ENCODE results near the gene MYO5A. TPM values are rescaled to one million over a fixed set of nuclear protein-coding genes. Genes with fewer than 3 reads are reported as not detected.

The MYO5A gene
- total RNA-seq, 1 experiment from 2014 or later, result 29.2 TPM

DNA sequence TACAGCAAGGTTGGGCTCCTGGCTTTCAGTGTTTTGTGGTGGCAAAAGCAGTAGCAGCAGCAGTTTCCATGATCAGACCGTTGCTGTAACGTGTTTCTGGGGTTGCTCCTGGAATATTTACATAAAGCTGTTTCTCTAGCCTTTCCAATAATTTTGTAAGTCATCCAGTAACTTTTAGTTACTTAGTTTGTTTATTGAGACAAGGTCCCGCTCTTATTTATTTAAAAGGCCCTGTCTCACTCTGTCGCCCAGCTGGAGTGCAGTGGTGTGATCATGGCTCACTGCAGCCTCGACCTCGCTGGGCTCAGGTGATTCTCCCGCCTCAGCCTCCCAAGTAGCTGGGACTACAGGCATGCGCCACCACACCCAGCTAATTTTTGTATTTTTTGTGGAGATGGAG is 8.8 kb upstream of the MYO5A start (continued):
- TF ChIP-seq, protein P1, sequence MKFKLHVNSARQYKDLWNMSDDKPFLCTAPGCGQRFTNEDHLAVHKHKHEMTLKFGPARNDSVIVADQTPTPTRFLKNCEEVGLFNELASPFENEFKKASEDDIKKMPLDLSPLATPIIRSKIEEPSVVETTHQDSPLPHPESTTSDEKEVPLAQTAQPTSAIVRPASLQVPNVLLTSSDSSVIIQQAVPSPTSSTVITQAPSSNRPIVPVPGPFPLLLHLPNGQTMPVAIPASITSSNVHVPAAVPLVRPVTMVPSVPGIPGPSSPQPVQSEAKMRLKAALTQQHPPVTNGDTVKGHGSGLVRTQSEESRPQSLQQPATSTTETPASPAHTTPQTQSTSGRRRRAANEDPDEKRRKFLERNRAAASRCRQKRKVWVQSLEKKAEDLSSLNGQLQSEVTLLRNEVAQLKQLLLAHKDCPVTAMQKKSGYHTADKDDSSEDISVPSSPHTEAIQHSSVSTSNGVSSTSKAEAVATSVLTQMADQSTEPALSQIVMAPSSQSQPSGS (CRISPR knock-in tag; IDR thresholded peaks at IDR 0.05; ENCODE audit: borderline replicate concordance, low read depth), result no peak
- TF ChIP-seq, protein P2, sequence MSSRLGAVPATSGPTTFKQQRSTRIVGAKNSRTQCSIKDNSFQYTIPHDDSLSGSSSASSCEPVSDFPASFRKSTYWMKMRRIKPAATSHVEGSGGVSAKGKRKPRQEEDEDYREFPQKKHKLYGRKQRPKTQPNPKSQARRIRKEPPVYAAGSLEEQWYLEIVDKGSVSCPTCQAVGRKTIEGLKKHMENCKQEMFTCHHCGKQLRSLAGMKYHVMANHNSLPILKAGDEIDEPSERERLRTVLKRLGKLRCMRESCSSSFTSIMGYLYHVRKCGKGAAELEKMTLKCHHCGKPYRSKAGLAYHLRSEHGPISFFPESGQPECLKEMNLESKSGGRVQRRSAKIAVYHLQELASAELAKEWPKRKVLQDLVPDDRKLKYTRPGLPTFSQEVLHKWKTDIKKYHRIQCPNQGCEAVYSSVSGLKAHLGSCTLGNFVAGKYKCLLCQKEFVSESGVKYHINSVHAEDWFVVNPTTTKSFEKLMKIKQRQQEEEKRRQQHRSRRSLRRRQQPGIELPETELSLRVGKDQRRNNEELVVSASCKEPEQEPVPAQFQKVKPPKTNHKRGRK (CRISPR knock-in tag; IDR thresholded peaks at IDR 0.05; ENCODE audit: borderline replicate concordance), result no peak

DNA sequence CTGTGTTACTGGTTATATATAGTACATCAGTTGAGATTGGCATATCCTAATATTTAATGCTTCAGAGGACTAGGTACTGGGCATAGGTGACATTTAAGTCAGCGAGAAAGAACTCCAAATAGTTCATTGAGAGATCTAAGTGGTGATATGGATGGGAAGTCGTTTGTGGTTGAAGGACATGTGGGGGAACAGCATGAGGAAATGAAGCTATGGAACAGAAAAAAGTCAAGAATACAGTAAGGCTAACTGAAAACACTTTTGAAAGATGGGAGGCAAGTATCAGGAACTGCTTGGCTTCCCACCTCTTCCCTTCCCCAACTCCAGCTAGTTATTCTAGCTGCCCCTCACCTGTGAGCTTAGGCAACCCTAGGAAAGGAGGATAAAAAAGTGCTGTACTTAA is 3.7 kb upstream of the MYO5A start:
- Mint-ChIP-seq H3K27ac (no peak overlapping the region), H3K27me3 (ENCODE audit: low read depth) (peaks cover 34% of the 10 kb centered on the region), H3K4me1 (peaks cover 16% of the 10 kb centered on the region), H3K4me3 (no peak overlapping the region), H3K36me3 (no peaks in the 10 kb centered on the region), H3K9me3 (no peaks in the 10 kb centered on the region)
- POLR2A ChIA-PET, result no interaction called here
- ATAC-seq, result no peak
- CTCF ChIA-PET, result no interaction called here
- no peak for TF ChIP-seq GTF2I (CRISPR knock-in tag; conservative IDR thresholded peaks at IDR 0.05)
- TF ChIP-seq, protein P3, sequence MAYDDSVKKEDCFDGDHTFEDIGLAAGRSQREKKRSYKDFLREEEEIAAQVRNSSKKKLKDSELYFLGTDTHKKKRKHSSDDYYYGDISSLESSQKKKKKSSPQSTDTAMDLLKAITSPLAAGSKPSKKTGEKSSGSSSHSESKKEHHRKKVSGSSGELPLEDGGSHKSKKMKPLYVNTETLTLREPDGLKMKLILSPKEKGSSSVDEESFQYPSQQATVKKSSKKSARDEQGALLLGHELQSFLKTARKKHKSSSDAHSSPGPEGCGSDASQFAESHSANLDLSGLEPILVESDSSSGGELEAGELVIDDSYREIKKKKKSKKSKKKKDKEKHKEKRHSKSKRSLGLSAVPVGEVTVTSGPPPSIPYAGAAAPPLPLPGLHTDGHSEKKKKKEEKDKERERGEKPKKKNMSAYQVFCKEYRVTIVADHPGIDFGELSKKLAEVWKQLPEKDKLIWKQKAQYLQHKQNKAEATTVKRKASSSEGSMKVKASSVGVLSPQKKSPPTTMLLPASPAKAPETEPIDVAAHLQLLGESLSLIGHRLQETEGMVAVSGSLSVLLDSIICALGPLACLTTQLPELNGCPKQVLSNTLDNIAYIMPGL (CRISPR knock-in tag; IDR thresholded peaks at IDR 0.05), result no peak
- TF ChIP-seq, protein P4, sequence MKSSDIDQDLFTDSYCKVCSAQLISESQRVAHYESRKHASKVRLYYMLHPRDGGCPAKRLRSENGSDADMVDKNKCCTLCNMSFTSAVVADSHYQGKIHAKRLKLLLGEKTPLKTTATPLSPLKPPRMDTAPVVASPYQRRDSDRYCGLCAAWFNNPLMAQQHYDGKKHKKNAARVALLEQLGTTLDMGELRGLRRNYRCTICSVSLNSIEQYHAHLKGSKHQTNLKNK (CRISPR knock-in tag; IDR thresholded peaks at IDR 0.05), result no peak
- TF ChIP-seq, protein P5, sequence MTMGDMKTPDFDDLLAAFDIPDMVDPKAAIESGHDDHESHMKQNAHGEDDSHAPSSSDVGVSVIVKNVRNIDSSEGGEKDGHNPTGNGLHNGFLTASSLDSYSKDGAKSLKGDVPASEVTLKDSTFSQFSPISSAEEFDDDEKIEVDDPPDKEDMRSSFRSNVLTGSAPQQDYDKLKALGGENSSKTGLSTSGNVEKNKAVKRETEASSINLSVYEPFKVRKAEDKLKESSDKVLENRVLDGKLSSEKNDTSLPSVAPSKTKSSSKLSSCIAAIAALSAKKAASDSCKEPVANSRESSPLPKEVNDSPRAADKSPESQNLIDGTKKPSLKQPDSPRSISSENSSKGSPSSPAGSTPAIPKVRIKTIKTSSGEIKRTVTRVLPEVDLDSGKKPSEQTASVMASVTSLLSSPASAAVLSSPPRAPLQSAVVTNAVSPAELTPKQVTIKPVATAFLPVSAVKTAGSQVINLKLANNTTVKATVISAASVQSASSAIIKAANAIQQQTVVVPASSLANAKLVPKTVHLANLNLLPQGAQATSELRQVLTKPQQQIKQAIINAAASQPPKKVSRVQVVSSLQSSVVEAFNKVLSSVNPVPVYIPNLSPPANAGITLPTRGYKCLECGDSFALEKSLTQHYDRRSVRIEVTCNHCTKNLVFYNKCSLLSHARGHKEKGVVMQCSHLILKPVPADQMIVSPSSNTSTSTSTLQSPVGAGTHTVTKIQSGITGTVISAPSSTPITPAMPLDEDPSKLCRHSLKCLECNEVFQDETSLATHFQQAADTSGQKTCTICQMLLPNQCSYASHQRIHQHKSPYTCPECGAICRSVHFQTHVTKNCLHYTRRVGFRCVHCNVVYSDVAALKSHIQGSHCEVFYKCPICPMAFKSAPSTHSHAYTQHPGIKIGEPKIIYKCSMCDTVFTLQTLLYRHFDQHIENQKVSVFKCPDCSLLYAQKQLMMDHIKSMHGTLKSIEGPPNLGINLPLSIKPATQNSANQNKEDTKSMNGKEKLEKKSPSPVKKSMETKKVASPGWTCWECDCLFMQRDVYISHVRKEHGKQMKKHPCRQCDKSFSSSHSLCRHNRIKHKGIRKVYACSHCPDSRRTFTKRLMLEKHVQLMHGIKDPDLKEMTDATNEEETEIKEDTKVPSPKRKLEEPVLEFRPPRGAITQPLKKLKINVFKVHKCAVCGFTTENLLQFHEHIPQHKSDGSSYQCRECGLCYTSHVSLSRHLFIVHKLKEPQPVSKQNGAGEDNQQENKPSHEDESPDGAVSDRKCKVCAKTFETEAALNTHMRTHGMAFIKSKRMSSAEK (CRISPR knock-in tag; IDR thresholded peaks at IDR 0.05; ENCODE audit: borderline replicate concordance), result no peak
- DNase-seq (ENCODE audit: low spot score), result no peak

DNA sequence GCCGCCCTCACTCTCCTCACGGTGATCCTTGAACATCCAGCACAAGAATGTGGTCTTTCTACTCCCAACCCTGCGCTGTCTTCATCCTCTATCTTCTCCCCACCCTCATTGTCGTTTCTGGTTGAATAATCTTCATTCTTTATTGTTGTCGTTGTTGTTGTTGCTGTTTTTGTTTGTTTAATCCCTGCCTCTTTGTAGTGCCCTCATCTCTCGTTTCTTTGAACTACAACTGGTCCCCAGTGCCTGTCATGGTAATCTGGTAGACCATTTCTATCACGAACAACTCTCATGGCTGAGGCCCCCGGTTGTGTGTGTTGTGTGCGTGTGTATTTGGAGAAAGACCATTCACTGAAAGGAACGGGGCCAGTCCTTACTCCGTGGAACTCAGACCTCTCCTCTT is 1.3 kb upstream of the MYO5A start:
- TF ChIP-seq RORB (CRISPR knock-in tag; IDR thresholded peaks at IDR 0.05), result no peak
- H3K27ac Mint-ChIP-seq, result peak overlapping the region; percentile 32
- DNase-seq (ENCODE audit: low spot score), result no peak
- no peak for ATAC-seq
- POLR2A ChIA-PET, result no interaction called here
- peak overlapping the region; percentile 73 for H3K4me3 Mint-ChIP-seq
- CTCF ChIA-PET, result interaction anchor here (1.3 kb wide), 1 partner anchor 206 kb away, joined by 3 read pairs; no protein-coding TSS in a partner anchor
- no peaks in the 10 kb centered on the region for H3K36me3 Mint-ChIP-seq
- H3K27me3 Mint-ChIP-seq (ENCODE audit: low read depth), result peaks cover 44% of the 10 kb centered on the region
- H3K4me1 Mint-ChIP-seq, result peaks cover 24% of the 10 kb centered on the region
- no peaks in the 10 kb centered on the region for H3K9me3 Mint-ChIP-seq

DNA sequence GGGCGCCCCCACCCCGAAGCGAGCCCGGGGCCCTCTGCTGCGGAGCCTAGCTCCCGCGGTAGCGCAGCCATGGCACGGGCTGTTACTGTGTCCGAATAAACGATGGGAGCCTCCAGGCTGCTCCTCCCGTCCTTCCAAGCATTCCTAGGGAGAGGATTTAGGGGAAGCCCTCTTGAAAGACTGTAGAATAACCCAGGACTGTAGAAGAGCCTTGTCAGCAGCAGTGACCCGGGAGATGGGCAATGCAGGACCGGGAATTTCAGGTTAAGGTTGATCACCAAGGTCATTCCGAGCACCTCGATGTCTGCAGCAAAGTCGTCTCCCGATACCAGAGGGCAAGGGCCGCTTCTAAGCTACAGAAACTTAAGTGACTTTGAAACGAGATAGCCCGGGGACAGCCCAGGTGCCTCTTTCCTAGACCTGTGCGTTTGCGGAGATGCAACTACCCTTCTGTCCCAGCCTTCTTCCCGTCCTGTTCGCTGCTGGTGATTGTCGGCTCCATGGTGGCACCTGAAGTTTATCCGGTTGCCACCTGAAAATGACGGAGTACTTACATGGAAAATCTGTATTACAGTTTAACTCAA is 753 bp upstream of the MYO5A start:
- H3K36me3 Mint-ChIP-seq, result no peaks in the 10 kb centered on the region
- DNase-seq (ENCODE audit: low spot score) (peak; percentile 25), ATAC-seq (peak; percentile 52)
- ChIA-PET CTCF (interaction anchor here (1.3 kb wide), 1 partner anchor 206 kb away, joined by 3 read pairs; no protein-coding TSS in a partner anchor), POLR2A (interaction anchor here (1.0 kb wide), 1 partner anchor 16 kb away, joined by 3 read pairs; no protein-coding TSS in a partner anchor)
- peaks cover 24% of the 10 kb centered on the region for H3K4me1 Mint-ChIP-seq
- TF ChIP-seq, protein P3 (CRISPR knock-in tag; IDR thresholded peaks at IDR 0.05), result 0 out of 2 replicates have a peak, but pooled peaks have one; percentile 1
- TF ChIP-seq NFATC4 (CRISPR knock-in tag; IDR thresholded peaks at IDR 0.05), result no peak
- peak; percentile 1; the same call in 1 of the 2 replicates for TF ChIP-seq FOXP1 (CRISPR knock-in tag; IDR thresholded peaks at IDR 0.05; ENCODE audit: borderline replicate concordance)
- no peaks in the 10 kb centered on the region for H3K9me3 Mint-ChIP-seq
- peaks cover 44% of the 10 kb centered on the region for H3K27me3 Mint-ChIP-seq (ENCODE audit: low read depth)
- peak overlapping the region; percentile 32 for H3K27ac Mint-ChIP-seq
- peak overlapping the region; percentile 73 for H3K4me3 Mint-ChIP-seq
